Mucosa of rectum (tissue), 2 donors: Measurements from ENCODE around the gene PPM1D.

Experiments
- H3K27ac ChIP-seq, 2 donors: one replicate each; pipeline ENCODE4 v1.7.0; 2013; ENCODE audit warnings: inconsistent platforms in 2 of 2, low read depth in 2 of 2, low read length in 2 of 2
- H3K27me3 ChIP-seq, 2 donors: one replicate each; pipeline ENCODE4 v1.7.0; 2013; ENCODE audit warnings: low read length in 2 of 2; ENCODE audit not compliant: control insufficient read depth in 2 of 2, insufficient read depth in 2 of 2
- H3K36me3 ChIP-seq, 2 donors: one replicate each; pipeline ENCODE4 v1.7.0; 2013; ENCODE audit warnings: low read length in 2 of 2; ENCODE audit not compliant: control insufficient read depth in 2 of 2, insufficient read depth in 2 of 2
- H3K4me1 ChIP-seq, 2 donors: one replicate each; pipeline ENCODE4 v1.7.0; 2013; ENCODE audit warnings: low read length in 2 of 2, mild to moderate bottlenecking in 1 of 2; ENCODE audit not compliant: control insufficient read depth in 2 of 2, insufficient read depth in 2 of 2
- H3K4me3 ChIP-seq, 2 donors: one replicate each; pipeline ENCODE4 v1.7.0; 2013; ENCODE audit warnings: low read length in 2 of 2
- H3K9ac ChIP-seq, 2 donors: one replicate each; pipeline ENCODE4 v1.7.0; 2013; ENCODE audit warnings: low read length in 2 of 2, low read depth in 1 of 2, mild to moderate bottlenecking in 1 of 2
- H3K9me3 ChIP-seq, 2 donors: one replicate each; pipeline ENCODE4 v1.7.0; 2013; ENCODE audit warnings: low read length in 2 of 2; ENCODE audit not compliant: control insufficient read depth in 2 of 2
- donor health status: healthy.
- donor health status: Normal muscosa, but diverticular disease.

Gene PPM1D

GRCh38 chr17:60678118-60678444 is 78.1 kb downstream of the PPM1D start:
- peak overlapping the region; percentile 82 to 87 for H3K27ac ChIP-seq
- H3K9me3 ChIP-seq = no peaks in the 10 kb centered on the region
- no peaks in the 10 kb centered on the region for H3K36me3 ChIP-seq
- H3K9ac ChIP-seq = peak overlapping the region; percentile 79 to 84
- H3K4me1 ChIP-seq = peaks cover 8 to 9% of the 10 kb centered on the region in 2 donors
- peak overlapping the region; percentile 99 for H3K4me3 ChIP-seq
- H3K27me3 ChIP-seq = no peaks in the 10 kb centered on the region

- H3K27me3 ChIP-seq = no peaks in the 10 kb centered on the region
- no peak overlapping the region for H3K9ac ChIP-seq
- H3K27ac ChIP-seq = no peak overlapping the region
- H3K36me3 ChIP-seq = peaks cover 0 to 6% of the 10 kb centered on the region in 2 donors
- no peak overlapping the region for H3K4me3 ChIP-seq
- H3K4me1 ChIP-seq = peaks cover 8 to 9% of the 10 kb centered on the region in 2 donors
- no peaks in the 10 kb centered on the region for H3K9me3 ChIP-seq
These were observed 79.3 kb downstream of the PPM1D start for GRCh38 chr17:60679287-60679686.

GRCh38 chr17:60680754-60681153 is 80.8 kb downstream of the PPM1D start:
- Histone ChIP-seq H3K9me3 (no peaks in the 10 kb centered on the region), H3K4me1 (peaks cover 8 to 9% of the 10 kb centered on the region in 2 donors), H3K27me3 (no peaks in the 10 kb centered on the region), H3K36me3 (peaks cover 0 to 12% of the 10 kb centered on the region in 2 donors), H3K4me3 (no peak overlapping the region), H3K27ac (no peak overlapping the region), H3K9ac (no peak overlapping the region)

- Histone ChIP-seq H3K4me3 (no peak overlapping the region), H3K4me1 (no peaks in the 10 kb centered on the region), H3K27ac (no peak overlapping the region), H3K36me3 (peaks cover 4 to 15% of the 10 kb centered on the region in 2 donors), H3K9me3 (no peaks in the 10 kb centered on the region), H3K27me3 (no peaks in the 10 kb centered on the region), H3K9ac (no peak overlapping the region)
These were observed 85.4 kb downstream of the PPM1D start for GRCh38 chr17:60685437-60685836.

- no peaks in the 10 kb centered on the region for H3K27me3 ChIP-seq
- peaks cover 0 to 8% of the 10 kb centered on the region in 2 donors for H3K36me3 ChIP-seq
- no peak overlapping the region for H3K9ac ChIP-seq
- H3K4me1 ChIP-seq = no peaks in the 10 kb centered on the region
- H3K9me3 ChIP-seq = no peaks in the 10 kb centered on the region
- no peak overlapping the region for H3K4me3 ChIP-seq
- H3K27ac ChIP-seq = no peak overlapping the region
These were observed 96.0 kb downstream of the PPM1D start for GRCh38 chr17:60695960-60696359.

- H3K9ac ChIP-seq = no peak overlapping the region
- no peaks in the 10 kb centered on the region for H3K4me1 ChIP-seq
- H3K27ac ChIP-seq = no peak overlapping the region
- H3K9me3 ChIP-seq = no peaks in the 10 kb centered on the region
- no peak overlapping the region for H3K4me3 ChIP-seq
- H3K27me3 ChIP-seq = no peaks in the 10 kb centered on the region
- H3K36me3 ChIP-seq = peaks cover 0 to 5% of the 10 kb centered on the region in 2 donors
These were observed 99.1 kb downstream of the PPM1D start for GRCh38 chr17:60699090-60699489.

- H3K27me3 ChIP-seq = no peaks in the 10 kb centered on the region
- H3K9me3 ChIP-seq = no peaks in the 10 kb centered on the region
- peaks cover 0 to under 1% of the 10 kb centered on the region in 2 donors for H3K36me3 ChIP-seq
- no peaks in the 10 kb centered on the region for H3K4me1 ChIP-seq
- no peak overlapping the region for H3K9ac ChIP-seq
- H3K4me3 ChIP-seq = no peak overlapping the region
- H3K27ac ChIP-seq = no peak overlapping the region
These were observed 104.2 kb downstream of the PPM1D start for GRCh38 chr17:60704170-60704569.

- no peaks in the 10 kb centered on the region for H3K4me1 ChIP-seq
- no peak overlapping the region for H3K4me3 ChIP-seq
- H3K9ac ChIP-seq = no peak overlapping the region
- H3K36me3 ChIP-seq = peaks cover 0 to 8% of the 10 kb centered on the region in 2 donors
- no peaks in the 10 kb centered on the region for H3K9me3 ChIP-seq
- no peak overlapping the region for H3K27ac ChIP-seq
- no peaks in the 10 kb centered on the region for H3K27me3 ChIP-seq
These were observed 112.7 kb downstream of the PPM1D start for GRCh38 chr17:60712675-60713074.

- Histone ChIP-seq H3K9me3 (no peaks in the 10 kb centered on the region), H3K4me1 (no peaks in the 10 kb centered on the region), H3K36me3 (peaks cover 0 to 8% of the 10 kb centered on the region in 2 donors), H3K27ac (no peak overlapping the region), H3K9ac (no peak overlapping the region), H3K4me3 (no peak overlapping the region), H3K27me3 (no peaks in the 10 kb centered on the region)
These were observed 113.6 kb downstream of the PPM1D start for GRCh38 chr17:60713608-60714007.
